GM19099 (cell line): ENCODE results near the gene LY6G6C.

Source experiments
- POLR2A ChIP-seq: IDR thresholded peaks from 3 replicates; pipeline ENCODE4 v1.6.1; 2011; ENCODE audit warnings: low read depth; ENCODE audit not compliant: insufficient read length; ENCODE audit errors: extremely low read depth

The LY6G6C gene

GRCh38 chr6:31722173-31722572, 627 bp upstream of the LY6G6C start:
- no peak for TF ChIP-seq POLR2A

DNA sequence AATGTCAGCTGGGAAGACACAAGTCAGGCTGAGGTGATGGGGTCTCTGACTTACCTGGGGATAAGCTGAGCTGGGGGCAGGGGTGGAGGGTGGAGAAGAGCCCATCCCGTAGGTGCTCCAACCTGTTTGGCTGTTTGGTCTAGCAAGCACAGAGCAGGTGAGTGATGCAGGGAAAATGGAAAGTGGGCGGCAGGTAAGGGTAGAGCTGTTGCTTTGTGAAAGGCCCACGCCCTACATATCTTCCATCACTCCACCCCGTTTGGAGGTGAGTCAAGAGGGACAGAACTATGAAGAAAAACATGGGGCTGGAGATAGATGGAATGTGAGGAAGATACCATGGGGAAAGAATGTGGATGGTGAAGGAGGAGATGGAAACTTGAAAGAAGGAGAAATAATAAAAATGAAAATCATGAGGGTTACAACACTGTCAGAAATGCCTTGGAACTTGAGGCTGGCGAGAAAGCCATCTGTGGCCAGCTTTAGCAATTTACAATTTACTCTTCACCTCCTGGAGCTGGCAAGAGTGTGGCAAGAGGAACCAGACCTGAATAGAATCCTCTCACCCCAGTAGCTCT, 1.3 kb downstream of the LY6G6C start:
- no peak for TF ChIP-seq POLR2A

- TF ChIP-seq POLR2A, result no peak
These were observed 2.5 kb downstream of the LY6G6C start for GRCh38 chr6:31719001-31719400.

GRCh38 chr6:31718265-31718664, 3.3 kb downstream of the LY6G6C start:
- no peak for TF ChIP-seq POLR2A

- TF ChIP-seq POLR2A, result no peak
These were observed 3.9 kb downstream of the LY6G6C start for GRCh38 chr6:31717499-31718222.

DNA sequence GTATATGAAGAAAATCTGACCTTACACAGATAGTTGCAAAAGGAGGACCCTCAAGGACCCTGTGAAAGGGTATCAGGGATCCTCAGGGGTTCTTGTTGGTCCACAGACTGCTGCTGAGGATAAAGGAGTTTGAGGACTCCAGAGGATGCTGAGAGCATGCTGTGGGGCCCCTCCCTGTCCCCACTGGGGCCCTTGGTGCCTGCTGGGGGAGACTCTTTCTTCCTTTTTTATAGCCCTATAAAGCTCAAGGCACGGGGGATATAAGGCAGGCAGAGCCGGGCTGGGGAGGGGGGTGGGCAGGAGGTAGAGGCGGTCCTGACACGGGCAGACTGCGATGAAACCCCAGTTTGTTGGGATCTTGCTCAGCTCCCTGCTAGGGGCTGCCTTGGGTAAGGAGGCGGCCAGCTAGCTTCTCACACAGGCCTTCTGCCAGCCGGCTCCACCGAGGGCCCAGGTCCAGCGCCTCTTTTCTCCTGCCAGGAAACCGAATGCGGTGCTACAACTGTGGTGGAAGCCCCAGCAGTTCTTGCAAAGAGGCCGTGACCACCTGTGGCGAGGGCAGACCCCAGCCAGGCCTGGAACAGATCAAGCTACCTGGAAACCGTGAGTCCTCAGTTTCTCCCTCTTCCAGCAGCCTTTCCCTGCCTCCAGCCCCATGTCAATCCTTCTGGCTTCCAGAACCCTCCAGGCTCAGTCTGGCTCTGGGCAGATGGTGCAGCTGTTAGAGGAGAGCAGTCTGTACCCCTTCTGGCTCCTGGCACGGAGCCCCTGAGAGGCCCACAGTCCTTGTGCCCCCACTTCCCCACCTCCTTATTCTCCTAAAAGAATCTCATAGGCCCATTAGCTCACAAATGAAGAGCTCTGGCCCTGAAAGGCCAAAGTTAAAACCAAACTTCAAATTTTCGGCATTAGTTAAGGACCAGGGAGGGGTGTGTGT, 6.3 kb downstream of the LY6G6C start, which contains the start of gene LY6G6D:
Gene LY6G6D (plus strand): TSS at position 327 of the 937 bp plus-strand sequence. CDS start 8 bp downstream, at position 335.
- TF ChIP-seq POLR2A, result no peak

GRCh38 chr6:31713991-31714684, 7.4 kb downstream of the LY6G6C start:
- TF ChIP-seq POLR2A, result no peak

GRCh38 chr6:31713465-31713864, 8.1 kb downstream of the LY6G6C start:
- no peak for TF ChIP-seq POLR2A

- no peak for TF ChIP-seq POLR2A
These were observed 9.2 kb downstream of the LY6G6C start for GRCh38 chr6:31712296-31712695.

- no peak for TF ChIP-seq POLR2A
These were observed 10.3 kb downstream of the LY6G6C start for GRCh38 chr6:31711233-31711632.

DNA sequence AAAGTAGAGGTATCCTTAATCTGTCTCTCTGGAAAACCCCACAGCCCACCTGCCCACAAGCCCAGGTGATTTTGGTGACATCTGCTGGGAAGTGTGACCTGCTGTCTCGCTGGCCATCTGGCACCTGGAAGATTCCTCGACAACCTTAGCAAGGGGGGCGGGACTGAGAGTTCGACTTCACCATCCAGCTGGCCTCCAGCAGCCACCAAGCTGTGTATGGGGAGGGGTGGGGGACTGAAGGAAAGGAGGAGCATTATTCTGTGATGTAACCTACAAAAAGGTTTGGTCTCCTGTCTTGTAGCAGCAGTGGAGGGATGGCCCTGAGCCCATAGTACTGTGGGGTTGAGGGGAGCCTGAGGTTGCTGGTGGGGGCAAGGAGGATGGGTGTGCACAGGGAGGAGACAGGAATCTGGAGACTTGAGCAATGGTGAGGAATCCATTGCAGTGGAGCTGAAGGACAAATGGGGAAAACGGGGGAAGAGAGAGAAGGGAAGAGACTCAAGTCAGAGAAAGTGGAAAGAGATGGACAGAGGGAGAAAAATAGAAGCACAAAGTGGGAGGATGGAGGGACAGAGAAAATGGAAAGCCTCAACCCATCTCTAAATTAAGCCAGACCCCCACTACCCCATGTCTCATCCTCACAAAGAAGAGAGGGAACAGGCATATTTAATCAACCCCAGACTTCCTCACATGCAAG, 10.9 kb downstream of the LY6G6C start:
- no peak for TF ChIP-seq POLR2A

- no peak for TF ChIP-seq POLR2A
These were observed 13.3 kb downstream of the LY6G6C start for GRCh38 chr6:31708224-31708623.

DNA sequence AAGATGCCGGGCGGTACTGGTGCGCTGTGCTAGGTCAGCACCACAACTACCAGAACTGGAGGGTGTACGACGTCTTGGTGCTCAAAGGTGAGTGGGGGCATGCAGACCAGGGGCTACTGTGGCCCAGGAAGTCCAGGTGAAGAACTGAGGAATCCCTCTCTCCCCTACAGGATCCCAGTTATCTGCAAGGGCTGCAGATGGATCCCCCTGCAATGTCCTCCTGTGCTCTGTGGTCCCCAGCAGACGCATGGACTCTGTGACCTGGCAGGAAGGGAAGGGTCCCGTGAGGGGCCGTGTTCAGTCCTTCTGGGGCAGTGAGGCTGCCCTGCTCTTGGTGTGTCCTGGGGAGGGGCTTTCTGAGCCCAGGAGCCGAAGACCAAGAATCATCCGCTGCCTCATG, 13.8 kb downstream of the LY6G6C start:
- TF ChIP-seq POLR2A, result no peak

DNA sequence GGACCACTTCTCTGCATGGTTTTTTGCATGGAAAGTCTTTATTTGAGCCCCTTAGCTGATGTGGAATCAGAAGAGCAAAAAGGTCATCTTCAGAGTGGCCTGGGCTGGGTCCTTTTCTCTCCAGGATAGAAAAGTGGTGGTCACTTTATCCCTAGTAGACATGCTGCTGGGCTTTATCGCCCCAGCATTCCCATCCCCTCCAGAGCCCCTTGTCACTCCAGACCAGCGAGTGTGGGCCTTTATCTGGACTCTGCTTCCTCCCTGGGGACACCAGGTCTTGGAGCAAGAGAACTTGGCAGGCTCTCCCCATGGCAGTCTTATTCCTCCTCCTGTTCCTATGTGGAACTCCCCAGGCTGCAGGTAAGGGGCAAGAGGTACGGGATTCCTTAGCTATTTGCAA, 14.9 kb downstream of the LY6G6C start, which contains the start of gene LY6G6F:
Gene LY6G6F (plus strand): TSS at position 268 of the 400 bp plus-strand sequence. CDS start 41 bp downstream, at position 309.
- TF ChIP-seq POLR2A, result no peak
